ENCODE measurements around the gene ZNF394. TPM values are rescaled to one million over a fixed set of nuclear protein-coding genes. Genes with fewer than 3 reads are reported as not detected.

The ZNF394 gene
- total RNA-seq, 1 experiment from 2014 or later, result 20.6 TPM

GRCh38 chr7:99455874-99456273, 44.2 kb downstream of the ZNF394 start:
- no TSS peak for BruUV-seq (replicated peaks)
- CTCF ChIA-PET, result interaction anchor here (0.7 to 0.9 kb wide), 2 partner anchors 459 to 1883 kb away, joined by 3 read pairs; no protein-coding TSS in a partner anchor
- no peak overlapping the region for H3K27ac Mint-ChIP-seq (ENCODE audit: low read depth, unreplicated experiment)
- no peak for TF ChIP-seq CTCF (IDR thresholded peaks at IDR 0.05; ENCODE audit: unreplicated experiment)
- POLR2A ChIA-PET, result interaction anchor here (1.5 to 3.0 kb wide), 3 partner anchors 10 to 47 kb away, joined by 5 to 18 read pairs (median 5); partner anchors contain the start of genes ATP5MF, BUD31, CPSF4 and PDAP1
- peaks cover 12% of the 10 kb centered on the region for H3K4me1 Mint-ChIP-seq (ENCODE audit: insufficient read depth, unreplicated experiment)
- no peak overlapping the region for H3K4me3 Mint-ChIP-seq (ENCODE audit: unreplicated experiment)
- H3K36me3 Mint-ChIP-seq (ENCODE audit: insufficient read depth, unreplicated experiment), result peaks cover 66% of the 10 kb centered on the region
- no peaks in the 10 kb centered on the region for H3K9me3 Mint-ChIP-seq (ENCODE audit: unreplicated experiment)
- intact Hi-C loops (cut with micrococcal nuclease), result no loop called here
- no peaks in the 10 kb centered on the region for H3K27me3 Mint-ChIP-seq (ENCODE audit: insufficient read depth, unreplicated experiment)
- DNase-seq (ENCODE audit: unreplicated experiment), result no peak

DNA sequence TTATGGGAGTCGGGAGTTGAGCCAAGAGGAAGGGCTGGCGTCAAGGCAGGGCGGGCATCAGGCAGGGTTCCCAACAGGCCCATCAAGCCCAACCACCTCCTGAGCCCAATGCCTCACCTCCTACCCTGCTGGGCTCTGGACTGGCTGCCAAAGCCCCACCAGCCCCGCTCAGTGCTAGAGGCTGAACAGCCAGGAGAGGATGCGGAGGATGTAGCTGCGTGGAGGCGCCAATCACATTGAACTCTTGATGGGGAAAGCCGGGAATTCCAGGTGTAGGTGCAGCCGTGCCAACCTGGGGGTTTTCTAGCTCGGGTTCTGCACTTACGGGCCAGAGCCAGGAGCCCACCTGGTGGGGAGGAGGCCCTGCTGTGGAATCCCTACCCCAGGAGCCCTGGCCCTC, 47.0 kb downstream of the ZNF394 start:
- no peak overlapping the region for H3K27ac Mint-ChIP-seq (ENCODE audit: low read depth, unreplicated experiment)
- ChIA-PET CTCF (no interaction called here), POLR2A (no interaction called here)
- H3K4me3 Mint-ChIP-seq (ENCODE audit: unreplicated experiment), result no peak overlapping the region
- no peaks in the 10 kb centered on the region for H3K9me3 Mint-ChIP-seq (ENCODE audit: unreplicated experiment)
- peaks cover 5% of the 10 kb centered on the region for H3K4me1 Mint-ChIP-seq (ENCODE audit: insufficient read depth, unreplicated experiment)
- H3K36me3 Mint-ChIP-seq (ENCODE audit: insufficient read depth, unreplicated experiment), result peaks cover 68% of the 10 kb centered on the region
- intact Hi-C loops (cut with micrococcal nuclease), result no loop called here
- TF ChIP-seq CTCF (IDR thresholded peaks at IDR 0.05; ENCODE audit: unreplicated experiment), result no peak
- no peaks in the 10 kb centered on the region for H3K27me3 Mint-ChIP-seq (ENCODE audit: insufficient read depth, unreplicated experiment)
- no peak for DNase-seq (ENCODE audit: unreplicated experiment)
- BruUV-seq (replicated peaks), result no TSS peak

DNA sequence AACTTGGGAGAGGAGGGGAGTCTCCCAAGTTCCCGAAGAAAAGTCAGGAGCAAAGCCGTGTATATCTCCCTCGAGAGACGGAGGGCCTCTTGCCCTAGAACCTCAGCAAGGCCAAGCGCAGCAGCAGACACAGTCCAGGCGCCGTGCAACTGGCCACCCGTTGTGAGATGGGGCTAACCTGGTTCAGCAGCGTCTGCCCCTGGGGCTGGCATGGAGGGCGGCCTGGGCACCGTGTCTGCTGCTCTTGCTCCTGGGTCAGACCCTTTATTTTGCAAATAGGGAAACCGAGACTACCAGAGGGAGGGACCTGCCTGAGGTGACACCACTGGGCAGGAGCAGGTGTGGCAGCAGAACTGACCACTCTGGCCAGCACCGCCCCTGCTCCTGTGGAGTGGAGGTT, 47.5 kb downstream of the ZNF394 start:
- Mint-ChIP-seq H3K4me1 (ENCODE audit: insufficient read depth, unreplicated experiment) (peaks cover 5% of the 10 kb centered on the region), H3K27ac (ENCODE audit: low read depth, unreplicated experiment) (no peak overlapping the region), H3K4me3 (ENCODE audit: unreplicated experiment) (no peak overlapping the region), H3K9me3 (ENCODE audit: unreplicated experiment) (no peaks in the 10 kb centered on the region), H3K27me3 (ENCODE audit: insufficient read depth, unreplicated experiment) (no peaks in the 10 kb centered on the region), H3K36me3 (ENCODE audit: insufficient read depth, unreplicated experiment) (peaks cover 68% of the 10 kb centered on the region)
- no peak for DNase-seq (ENCODE audit: unreplicated experiment)
- POLR2A ChIA-PET, result no interaction called here
- BruUV-seq (replicated peaks), result no TSS peak
- TF ChIP-seq CTCF (IDR thresholded peaks at IDR 0.05; ENCODE audit: unreplicated experiment), result no peak
- intact Hi-C loops (cut with micrococcal nuclease), result no loop called here
- CTCF ChIA-PET, result no interaction called here

DNA sequence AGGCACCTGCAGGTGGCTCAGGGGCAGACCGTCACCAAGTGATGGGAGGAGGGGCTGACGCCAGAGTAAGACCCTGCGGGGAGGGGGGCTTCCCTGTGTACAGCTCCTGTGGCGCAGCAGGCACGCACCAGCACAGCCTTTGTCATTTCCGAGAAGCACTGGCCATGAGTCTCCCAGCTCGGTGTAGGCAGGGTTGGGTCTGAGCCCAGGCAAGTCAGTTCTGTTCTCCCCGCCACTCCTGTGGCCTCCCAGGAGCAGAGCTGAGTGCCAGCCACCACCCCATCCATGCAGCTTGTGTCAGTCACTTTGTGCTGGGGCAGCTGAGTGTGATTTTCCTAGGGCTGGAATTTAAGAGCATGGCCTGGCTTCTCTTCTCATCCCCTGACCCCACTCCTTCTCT, 48.1 kb downstream of the ZNF394 start:
- H3K27ac Mint-ChIP-seq (ENCODE audit: low read depth, unreplicated experiment), result no peak overlapping the region
- intact Hi-C loops (cut with micrococcal nuclease), result no loop called here
- TF ChIP-seq CTCF (IDR thresholded peaks at IDR 0.05; ENCODE audit: unreplicated experiment), result no peak
- BruUV-seq (replicated peaks), result no TSS peak
- ChIA-PET CTCF (no interaction called here), POLR2A (no interaction called here)
- H3K4me1 Mint-ChIP-seq (ENCODE audit: insufficient read depth, unreplicated experiment), result peaks cover 5% of the 10 kb centered on the region
- peaks cover 68% of the 10 kb centered on the region for H3K36me3 Mint-ChIP-seq (ENCODE audit: insufficient read depth, unreplicated experiment)
- no peaks in the 10 kb centered on the region for H3K9me3 Mint-ChIP-seq (ENCODE audit: unreplicated experiment)
- H3K4me3 Mint-ChIP-seq (ENCODE audit: unreplicated experiment), result no peak overlapping the region
- no peaks in the 10 kb centered on the region for H3K27me3 Mint-ChIP-seq (ENCODE audit: insufficient read depth, unreplicated experiment)
- DNase-seq (ENCODE audit: unreplicated experiment), result no peak

Measured in MCF 10A (cell line).